Motor neuron (in vitro differentiated cells): ENCODE data around the gene NUMA1. TPM values are rescaled to one million over a fixed set of nuclear protein-coding genes. Genes with fewer than 3 reads are reported as not detected.

ENCODE experiments used
- ATAC-seq, 8 experiments: fragments of 200-7000 bp; cut with Tn5 transposase; replicated peaks in 6 of 8; 2 replicates each; pipeline ENCODE4 v1.8.0; 2021; ENCODE audit warnings: mild to moderate bottlenecking in 8 of 8, moderate library complexity in 8 of 8
- H3K27ac ChIP-seq, 2 donors: fragments of 250-450 bp; sonication (Bioruptor Pico); 2 replicates each; pipeline ENCODE4 v1.9.0; 2021; ENCODE audit warnings: antibody characterized with exemption in 2 of 2, mild to moderate bottlenecking in 2 of 2, moderate library complexity in 1 of 2
- H3K4me1 ChIP-seq, 2 donors: fragments of 250-450 bp; sonication (Bioruptor Pico); replicated peaks in 1 of 2; 2 replicates each; pipeline ENCODE4 v1.6.1; 2021; ENCODE audit warnings: antibody characterized with exemption in 2 of 2, mild to moderate bottlenecking in 2 of 2, moderate library complexity in 1 of 2
- H3K4me3 ChIP-seq, 5 donors: fragments of 250-450 bp; sonication (Bioruptor Pico); 2 replicates each; pipeline ENCODE4 v1.9.0; 2021; ENCODE audit warnings: antibody characterized with exemption in 5 of 5, mild to moderate bottlenecking in 5 of 5, moderate library complexity in 4 of 5
- WGBS, 10 experiments: fragments of 450-650 bp; shearing (Covaris generic); methylation state at CpG; one replicate each; pipeline ENCODE4 v1.0.0; 2022; 5-methylcytosine and 5-hydroxymethylcytosine counted together
- in situ Hi-C, 9 experiments: fragments of 400-800 bp; cut with MboI; loops; one replicate each; pipeline ENCODE4 v1.15.0; 2021; ENCODE audit warnings: low sequenced_read_pairs in 9 of 9, low pct_unique_long_range_greater_than_20kb in 2 of 9; ENCODE audit not compliant: unreplicated experiment in 9 of 9
- total RNA-seq, 8 experiments: library from RNA; unstranded; fragments of 300-600 nt; gene quantifications; 2 replicates each; pipeline versions ENCODE4 v1.2.3 to v1.2.4, GENCODE V29; 2022

The NUMA1 gene
- total RNA-seq, 8 experiments from 2014 or later: 76.0 to 217 (median 95.6) TPM

DNA sequence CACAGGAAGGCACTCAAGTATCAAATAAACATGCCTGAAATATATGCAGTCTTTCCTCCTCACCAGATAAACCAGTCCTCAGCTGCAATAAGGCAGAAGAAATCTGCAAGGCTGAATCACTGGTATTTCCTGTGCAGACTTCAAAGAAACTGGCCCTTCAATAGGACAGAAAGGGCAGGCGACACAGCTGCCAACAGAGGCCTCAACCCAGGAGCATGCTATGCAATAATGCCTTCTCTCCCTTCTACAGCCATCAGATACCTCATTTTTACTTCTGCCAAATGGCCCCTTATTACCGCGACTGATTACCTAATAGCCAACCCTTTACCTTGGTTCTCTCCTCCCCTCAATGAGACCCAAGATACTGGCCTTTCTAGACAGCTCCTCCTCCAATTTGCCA lies 8.0 kb downstream of the NUMA1 start:
- Histone ChIP-seq H3K4me1 (peaks cover 0 to 9% of the 10 kb centered on the region in 2 donors), H3K4me3 (no peak overlapping the region), H3K27ac (no peak overlapping the region)
- WGBS, 10 experiments: 0 to 100% (median 81%) methylated on average over 1 to 3 of the region's 3 CpGs; no CpG with 5 or more reads in 5 of the 10 experiments
- in situ Hi-C loops: no loop called here
- peak in 5 of 8 experiments; percentile 39 to 59 (median 54) for ATAC-seq

DNA sequence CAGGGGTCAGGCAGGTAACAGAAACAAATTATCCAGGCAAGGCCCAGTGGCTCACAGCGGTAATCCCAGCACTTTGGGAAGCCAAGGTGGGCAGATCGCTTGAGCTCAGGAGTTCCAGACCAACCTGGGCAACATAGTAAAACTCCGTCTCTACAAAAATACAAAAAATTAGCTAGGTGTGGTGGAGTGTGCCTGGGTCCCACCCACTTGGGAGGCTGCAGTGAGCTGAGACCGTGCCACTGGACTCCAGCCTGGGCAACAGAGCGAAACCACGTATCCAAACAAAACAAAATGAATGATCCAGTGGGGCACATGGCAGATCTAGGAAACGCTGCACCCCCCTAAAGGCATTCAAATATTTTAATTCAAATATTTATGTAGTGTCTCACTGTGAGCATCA lies 9.9 kb downstream of the NUMA1 start:
- Histone ChIP-seq H3K4me3 (no peak overlapping the region), H3K4me1 (peaks cover 0 to 9% of the 10 kb centered on the region in 2 donors), H3K27ac (no peak overlapping the region)
- 90 to 100% (median 100%) methylated on average over 1 to 4 of the region's 7 CpGs; no CpG with 5 or more reads in 3 of the 10 experiments for WGBS, 10 experiments
- no peak for ATAC-seq
- in situ Hi-C loops: no loop called here

DNA sequence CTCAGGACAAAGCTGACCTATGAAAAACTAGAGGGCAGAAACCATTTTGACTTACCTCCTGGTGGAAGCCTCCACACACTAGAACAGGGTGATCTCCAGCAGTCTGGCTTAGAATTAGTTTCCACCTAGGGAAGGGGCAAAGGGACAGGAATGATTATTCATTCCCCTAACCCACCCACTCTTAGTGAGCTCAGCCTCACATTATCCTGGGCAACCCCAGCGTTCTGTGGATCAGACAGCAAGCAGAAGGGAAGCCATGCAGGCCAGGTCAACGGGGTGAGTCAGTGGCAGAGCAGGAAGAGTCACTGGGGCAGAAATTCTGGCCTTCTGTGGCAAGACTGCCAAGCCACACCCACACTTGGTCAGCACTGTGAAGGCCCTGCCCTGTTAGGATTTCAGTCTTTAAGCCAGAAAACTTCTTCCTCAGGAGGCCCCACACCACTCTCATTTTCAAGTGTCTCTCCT lies 10.5 kb downstream of the NUMA1 start:
- in situ Hi-C loops: no loop called here
- 10 to 20% (median 20%) methylated on average over 1 to 2 of the region's 2 CpGs; no CpG with 5 or more reads in 7 of the 10 experiments for WGBS, 10 experiments
- Histone ChIP-seq H3K27ac (peak overlapping the region in 1 of 2 donors; percentile 42), H3K4me3 (no peak overlapping the region), H3K4me1 (peaks cover 0 to 9% of the 10 kb centered on the region in 2 donors)
- ATAC-seq: peak; percentile 73 to 95 (median 90)

DNA sequence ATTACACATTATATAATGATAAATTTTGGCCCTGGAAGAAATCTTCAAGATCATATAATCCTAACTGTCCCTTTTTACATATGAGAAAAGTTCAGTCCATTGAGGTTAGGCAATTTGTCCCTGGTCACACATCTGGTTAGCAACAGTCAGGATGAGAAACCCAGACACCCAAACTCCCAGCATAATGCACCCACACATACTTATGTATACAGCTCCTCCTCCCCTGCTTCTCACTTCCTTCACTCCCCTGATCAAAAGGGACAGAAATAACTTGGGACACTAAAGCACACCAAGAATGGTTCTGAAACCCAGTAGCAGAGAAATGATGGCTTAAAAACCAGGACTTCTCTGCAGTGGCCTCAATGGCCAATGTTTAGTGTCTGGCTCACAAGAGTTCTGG lies 11.1 kb downstream of the NUMA1 start:
- no peak overlapping the region for H3K27ac ChIP-seq
- no peak overlapping the region for H3K4me3 ChIP-seq
- peak in 2 of 8 experiments; percentile 9 to 24 for ATAC-seq
- H3K4me1 ChIP-seq: peaks cover 0 to 9% of the 10 kb centered on the region in 2 donors
- in situ Hi-C loops: no loop called here

DNA sequence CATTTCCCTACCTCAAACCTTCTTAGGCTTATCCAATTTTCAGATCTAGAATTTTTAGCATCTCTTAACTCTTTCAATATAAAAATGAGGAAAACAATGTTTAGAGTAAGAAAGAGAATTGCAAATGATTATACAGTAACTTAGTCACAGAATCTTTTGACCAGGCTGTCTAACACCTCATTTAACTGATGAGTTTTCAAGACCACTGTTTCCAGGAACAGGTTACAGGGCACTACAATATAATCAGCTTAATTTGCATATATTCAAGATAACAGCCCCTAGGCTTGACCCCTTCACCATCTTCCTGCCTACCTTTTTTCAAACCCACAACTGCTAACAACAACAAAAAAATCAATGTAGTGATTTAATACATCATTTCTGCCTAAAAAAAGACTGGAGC lies 12.7 kb downstream of the NUMA1 start:
- ATAC-seq: no peak
- H3K4me1 ChIP-seq: peaks cover 0 to 9% of the 10 kb centered on the region in 2 donors
- H3K27ac ChIP-seq: no peak overlapping the region
- H3K4me3 ChIP-seq: no peak overlapping the region
- in situ Hi-C loops: no loop called here

DNA sequence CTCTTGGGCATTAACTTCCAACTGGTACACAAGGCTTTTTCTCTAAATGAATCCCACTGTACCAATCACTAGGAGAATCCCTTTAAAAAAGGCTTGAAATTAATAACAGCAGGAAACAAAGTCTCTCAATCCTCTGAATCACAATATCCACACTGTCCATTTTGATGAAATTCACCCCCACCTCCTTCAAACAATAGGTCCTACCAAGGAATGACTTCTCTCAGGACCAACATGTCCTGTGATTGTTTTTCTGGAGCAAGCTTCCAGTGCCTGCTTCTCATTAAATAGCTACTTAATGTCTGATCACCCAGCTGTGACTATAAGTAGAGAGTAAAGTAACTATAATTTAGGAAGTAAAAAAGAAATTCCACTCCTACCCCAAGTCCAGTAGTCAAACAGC lies 13.1 kb downstream of the NUMA1 start:
- no peak overlapping the region for H3K27ac ChIP-seq
- H3K4me1 ChIP-seq: peaks cover 0 to 9% of the 10 kb centered on the region in 2 donors
- in situ Hi-C loops: no loop called here
- ATAC-seq: no peak
- no peak overlapping the region for H3K4me3 ChIP-seq

DNA sequence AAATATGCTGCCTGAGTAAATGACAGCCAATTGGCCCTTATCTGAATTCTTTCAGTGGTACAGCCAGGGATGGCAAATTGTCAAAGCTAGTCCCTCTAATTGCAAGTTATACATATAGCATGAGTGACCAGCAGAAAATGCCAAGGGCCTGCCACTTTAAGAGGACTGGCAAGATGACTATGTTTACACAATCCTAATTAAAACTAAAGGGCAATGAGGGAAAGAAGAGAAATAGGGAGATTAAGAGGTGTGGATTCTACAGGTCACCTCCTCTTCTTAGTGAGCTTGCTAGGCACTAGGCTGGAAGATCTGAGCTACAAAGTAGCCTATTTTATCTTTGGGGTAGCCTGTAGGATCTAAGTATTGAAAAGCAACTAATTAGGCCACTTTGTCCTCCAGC lies 13.5 kb downstream of the NUMA1 start:
- Histone ChIP-seq H3K4me1 (peaks cover 0 to 9% of the 10 kb centered on the region in 2 donors), H3K27ac (no peak overlapping the region), H3K4me3 (no peak overlapping the region)
- ATAC-seq: no peak
- in situ Hi-C loops: no loop called here

DNA sequence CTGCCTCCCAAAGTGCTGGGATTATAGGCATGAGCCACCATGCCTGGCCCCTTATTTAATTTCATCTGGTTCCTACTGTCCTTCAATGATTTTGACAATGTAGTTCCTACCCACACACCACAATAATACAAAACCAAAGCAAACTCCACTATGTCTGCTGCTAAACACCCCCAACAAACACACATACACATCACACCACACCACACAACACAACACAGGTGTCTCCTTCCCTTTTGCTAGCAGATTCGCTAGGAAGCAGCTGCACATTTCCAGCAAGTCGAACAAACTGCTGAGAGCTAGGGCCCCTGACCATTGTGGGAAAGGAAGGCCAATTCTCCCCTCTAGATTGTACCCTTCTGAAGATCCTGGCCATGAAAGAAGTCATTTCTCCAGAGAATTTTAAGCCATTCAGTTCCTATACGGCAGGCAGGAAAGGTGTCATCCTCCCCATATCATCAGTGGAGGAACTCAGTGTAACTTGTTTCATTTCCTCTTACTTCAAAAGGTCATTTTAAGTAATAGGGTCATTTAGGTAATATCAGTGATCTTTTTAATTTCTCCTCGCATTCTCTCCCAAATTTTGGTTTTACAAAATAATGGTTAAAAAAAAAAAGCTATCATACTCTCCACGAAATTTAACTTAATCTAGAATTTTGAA lies 18.5 kb downstream of the NUMA1 start:
- H3K4me1 ChIP-seq: peaks cover 0 to 2% of the 10 kb centered on the region in 2 donors
- no peak for ATAC-seq
- H3K27ac ChIP-seq: no peak overlapping the region
- H3K4me3 ChIP-seq: no peak overlapping the region
- WGBS, 10 experiments: 80 to 100% (median 88%) methylated on average over 1 to 5 of the region's 5 CpGs; no CpG with 5 or more reads in 1 of the 10 experiments
- in situ Hi-C loops: no loop called here

DNA sequence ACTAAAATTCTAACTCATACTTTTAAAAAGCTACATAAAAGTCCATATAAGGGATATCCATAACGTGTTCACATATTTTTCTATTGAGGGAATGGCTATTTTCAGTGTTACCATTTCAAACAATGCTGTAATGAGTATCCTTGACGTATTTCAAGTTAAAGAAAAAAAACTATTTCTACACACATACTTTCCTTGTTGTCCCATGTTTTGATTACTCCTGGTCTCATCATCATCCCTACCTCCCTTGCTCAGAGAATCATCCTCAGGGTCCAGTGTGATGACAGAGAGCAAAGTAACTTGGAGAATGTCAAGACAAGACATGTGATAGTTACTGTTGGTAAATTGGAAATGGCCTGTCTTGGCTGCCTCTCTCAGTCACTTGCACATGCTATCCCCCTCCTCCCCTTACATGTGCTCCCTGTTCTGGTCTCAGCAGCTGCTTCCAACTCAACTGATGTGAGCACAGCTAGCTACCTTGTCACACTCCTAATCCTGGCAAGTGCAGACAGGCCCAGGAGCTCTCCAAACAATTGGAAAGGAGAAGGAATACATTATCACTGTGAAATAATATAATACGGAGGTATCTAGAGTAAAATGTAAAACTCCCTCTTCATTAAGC lies 21.8 kb downstream of the NUMA1 start:
- in situ Hi-C loops: no loop called here
- WGBS, 10 experiments: 53 to 100% (median 87%) methylated on average over 1 to 3 of the region's 3 CpGs
- H3K4me3 ChIP-seq: no peak overlapping the region
- ATAC-seq: peak in 2 of 8 experiments; percentile 30 to 67
- peaks cover 0 to 2% of the 10 kb centered on the region in 2 donors for H3K4me1 ChIP-seq
- H3K27ac ChIP-seq: no peak overlapping the region

DNA sequence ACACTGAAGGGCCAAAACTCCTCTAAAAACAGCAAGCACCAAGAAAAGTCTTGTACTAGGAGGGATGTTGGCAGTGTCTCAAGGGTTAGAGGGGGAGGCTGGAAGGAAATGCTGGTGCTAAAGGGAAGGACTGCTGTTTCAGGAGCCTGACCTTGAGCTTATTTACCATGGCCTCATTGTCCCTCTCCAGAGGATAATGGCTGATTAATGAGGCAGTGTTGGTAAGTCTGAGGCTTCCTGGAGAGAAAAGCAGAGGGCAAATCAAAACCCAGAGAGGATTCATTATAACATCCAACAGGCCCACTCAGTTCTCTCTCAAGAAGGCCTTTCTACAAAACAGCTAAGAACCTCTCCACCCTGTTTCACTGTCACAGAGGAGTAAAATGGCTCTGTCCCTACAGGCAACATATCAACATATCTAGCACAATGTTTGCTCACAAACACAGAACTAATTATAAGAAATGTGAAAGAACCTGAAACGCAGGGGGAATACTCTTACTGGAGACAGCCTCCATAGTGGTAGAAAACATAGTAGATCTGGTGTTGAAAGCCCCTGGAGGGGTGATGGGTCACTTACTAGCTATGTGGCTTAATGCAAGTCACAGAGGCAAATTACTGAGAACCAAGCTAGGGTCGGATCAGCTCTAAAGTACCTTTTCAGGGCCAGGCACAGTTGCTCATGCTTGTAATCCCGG lies 31.4 kb downstream of the NUMA1 start:
- peak in 5 of 8 experiments; percentile 69 to 90 (median 72) for ATAC-seq
- peak overlapping the region; percentile 29 to 39 for H3K27ac ChIP-seq
- in situ Hi-C loops: loop anchor here in 2 of 9 experiments (25.0 kb wide), 1 partner anchor 363 kb away; no protein-coding TSS in a partner anchor
- WGBS, 10 experiments: 72 to 78% methylated on average over 1 to 3 of the region's 3 CpGs; no CpG with 5 or more reads in 8 of the 10 experiments
- peaks cover 12 to 21% of the 10 kb centered on the region in 2 donors for H3K4me1 ChIP-seq
- H3K4me3 ChIP-seq: no peak overlapping the region

DNA sequence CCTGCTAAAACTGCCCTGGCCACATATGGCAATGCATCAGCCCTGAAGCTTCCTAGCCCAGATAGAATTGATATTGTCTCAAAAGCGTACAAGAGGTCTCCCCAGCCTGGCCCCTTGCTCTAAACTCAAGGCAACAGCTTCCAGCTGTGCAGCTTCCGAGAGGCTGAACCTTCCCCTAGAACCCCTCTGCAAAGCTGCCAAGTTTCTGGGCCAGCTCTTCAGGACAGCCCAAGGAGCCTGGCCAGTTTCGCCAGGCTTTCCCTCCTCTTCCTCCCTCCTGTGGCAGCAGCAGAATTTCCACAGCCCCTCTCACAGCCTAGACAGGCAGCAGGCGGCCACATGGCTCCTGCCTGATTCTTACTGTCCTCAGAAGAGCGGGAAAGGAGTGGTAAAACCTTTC lies 34.5 kb downstream of the NUMA1 start:
- H3K4me1 ChIP-seq: peaks cover 22 to 28% of the 10 kb centered on the region in 2 donors
- in situ Hi-C loops: loop anchor here in 2 of 9 experiments (25.0 kb wide), 1 partner anchor 366 kb away; no protein-coding TSS in a partner anchor
- H3K4me3 ChIP-seq: no peak overlapping the region
- no peak overlapping the region for H3K27ac ChIP-seq
- WGBS, 10 experiments: 60 to 100% (median 94%) methylated on average over 1 to 4 of the region's 5 CpGs; no CpG with 5 or more reads in 3 of the 10 experiments
- ATAC-seq: no peak

DNA sequence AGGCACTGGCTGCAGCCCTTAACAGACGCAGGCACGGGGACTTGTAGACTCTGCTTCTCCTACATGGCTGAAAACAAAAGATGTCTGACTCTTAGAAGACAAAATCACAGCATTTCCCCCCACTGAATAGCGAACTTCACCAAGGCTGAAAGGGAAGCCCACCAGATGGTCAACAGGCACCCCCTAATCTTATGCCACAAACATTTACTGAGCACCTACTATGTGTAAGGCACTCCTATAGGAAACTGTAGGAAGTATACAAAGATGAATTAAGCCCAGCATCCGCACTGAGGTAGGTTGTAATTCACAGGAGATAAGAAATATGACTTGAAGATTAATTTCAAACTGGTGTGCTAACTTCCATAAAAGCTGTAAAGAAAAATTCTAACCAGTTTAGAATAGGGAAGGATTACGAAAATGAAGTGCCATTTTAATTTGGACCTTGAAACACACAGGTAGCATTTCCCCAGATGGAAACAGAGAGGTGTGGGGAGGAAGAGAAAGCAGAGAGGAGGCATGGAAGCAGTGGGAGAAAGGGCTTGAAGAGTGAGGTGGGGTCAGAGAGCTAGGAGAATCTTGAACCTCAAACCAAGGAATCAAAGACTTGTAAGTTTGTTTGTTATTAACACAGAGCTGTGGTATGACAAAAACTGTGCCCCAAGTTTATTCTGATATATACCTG lies 38.1 kb downstream of the NUMA1 start:
- in situ Hi-C loops: loop anchor here in 2 of 9 experiments (25.0 kb wide), 1 partner anchor 370 kb away; no protein-coding TSS in a partner anchor
- 22 to 100% (median 54%) methylated on average over 1 to 5 of the region's 5 CpGs for WGBS, 10 experiments
- ATAC-seq: no peak
- peak overlapping the region; percentile 93 to 95 for H3K27ac ChIP-seq
- H3K4me1 ChIP-seq: peaks cover 37 to 40% of the 10 kb centered on the region in 2 donors
- peak overlapping the region; percentile 38 to 65 (median 49) for H3K4me3 ChIP-seq
